Subcutaneous adipose tissue (tissue), 4 donors: ENCODE results near the gene ACSS3. TPM values are rescaled to one million over a fixed set of nuclear protein-coding genes. Genes with fewer than 3 reads are reported as not detected.

Experiments
- total RNA-seq, 4 donors: library from RNA; depleted of rRNA; stranded (reverse); fragments of >200 nt; gene quantifications; one replicate each; pipeline ENCODE4 v1.1.0, GENCODE V29; 2016
- TF ChIP-seq, protein P1 (sequence below): fragments of 450-650 bp; IDR thresholded peaks from one replicate; pipeline ENCODE4 v1.5.1; 2016; ENCODE audit warnings: low read depth, mild to moderate bottlenecking, control low read depth, antibody characterized with exemption, moderate library complexity

Gene ACSS3
- total RNA-seq, 4 donors from 2014 or later, result 92.1 to 169 (median 134) TPM

DNA sequence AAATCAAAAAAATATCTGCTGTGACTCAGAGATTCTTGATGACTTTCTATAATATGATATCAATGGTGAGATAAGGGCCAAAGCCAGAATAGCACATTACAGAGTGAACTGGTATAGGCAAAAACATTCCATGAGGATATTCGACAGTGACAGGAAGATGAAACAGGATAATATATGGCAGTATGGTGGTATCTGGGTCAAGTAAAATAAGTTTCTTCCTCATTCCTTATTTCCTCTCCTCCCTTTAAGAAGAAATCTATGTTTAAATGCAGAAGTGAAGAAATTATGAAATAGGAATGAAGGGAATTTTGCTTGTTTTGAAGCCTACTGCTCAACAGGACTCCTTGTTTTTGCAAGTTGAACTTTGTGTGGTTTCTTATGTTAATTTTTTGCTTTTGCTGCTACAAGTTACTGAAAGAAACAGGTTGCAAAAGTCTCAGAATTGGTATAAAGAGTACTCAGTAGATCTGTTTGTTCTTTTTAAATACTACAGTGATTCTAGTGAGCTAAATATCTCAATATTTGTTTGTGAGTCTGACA is 7.0 kb downstream of the ACSS3 start:
- TF ChIP-seq, protein P1, sequence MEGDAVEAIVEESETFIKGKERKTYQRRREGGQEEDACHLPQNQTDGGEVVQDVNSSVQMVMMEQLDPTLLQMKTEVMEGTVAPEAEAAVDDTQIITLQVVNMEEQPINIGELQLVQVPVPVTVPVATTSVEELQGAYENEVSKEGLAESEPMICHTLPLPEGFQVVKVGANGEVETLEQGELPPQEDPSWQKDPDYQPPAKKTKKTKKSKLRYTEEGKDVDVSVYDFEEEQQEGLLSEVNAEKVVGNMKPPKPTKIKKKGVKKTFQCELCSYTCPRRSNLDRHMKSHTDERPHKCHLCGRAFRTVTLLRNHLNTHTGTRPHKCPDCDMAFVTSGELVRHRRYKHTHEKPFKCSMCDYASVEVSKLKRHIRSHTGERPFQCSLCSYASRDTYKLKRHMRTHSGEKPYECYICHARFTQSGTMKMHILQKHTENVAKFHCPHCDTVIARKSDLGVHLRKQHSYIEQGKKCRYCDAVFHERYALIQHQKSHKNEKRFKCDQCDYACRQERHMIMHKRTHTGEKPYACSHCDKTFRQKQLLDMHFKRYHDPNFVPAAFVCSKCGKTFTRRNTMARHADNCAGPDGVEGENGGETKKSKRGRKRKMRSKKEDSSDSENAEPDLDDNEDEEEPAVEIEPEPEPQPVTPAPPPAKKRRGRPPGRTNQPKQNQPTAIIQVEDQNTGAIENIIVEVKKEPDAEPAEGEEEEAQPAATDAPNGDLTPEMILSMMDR, result no peak

DNA sequence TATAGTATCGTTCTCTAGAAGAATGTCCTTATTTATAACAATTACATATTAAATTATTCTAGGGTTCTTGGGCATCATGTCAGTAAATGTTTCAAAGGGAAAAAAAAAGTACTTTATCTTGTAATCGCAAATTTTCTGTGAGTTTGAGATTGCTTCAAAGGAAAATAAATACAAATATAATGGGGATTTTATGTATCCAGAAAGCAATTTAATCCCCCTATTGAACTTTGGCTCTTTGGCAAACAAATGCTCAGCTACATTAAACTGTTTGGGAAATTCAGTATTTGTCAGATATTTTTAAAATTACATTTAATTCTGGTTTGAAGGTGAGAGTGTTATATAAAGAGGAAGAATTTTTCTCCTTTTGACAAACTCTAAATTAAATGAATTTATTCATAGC is 8.0 kb downstream of the ACSS3 start:
- TF ChIP-seq, protein P1, result no peak

DNA sequence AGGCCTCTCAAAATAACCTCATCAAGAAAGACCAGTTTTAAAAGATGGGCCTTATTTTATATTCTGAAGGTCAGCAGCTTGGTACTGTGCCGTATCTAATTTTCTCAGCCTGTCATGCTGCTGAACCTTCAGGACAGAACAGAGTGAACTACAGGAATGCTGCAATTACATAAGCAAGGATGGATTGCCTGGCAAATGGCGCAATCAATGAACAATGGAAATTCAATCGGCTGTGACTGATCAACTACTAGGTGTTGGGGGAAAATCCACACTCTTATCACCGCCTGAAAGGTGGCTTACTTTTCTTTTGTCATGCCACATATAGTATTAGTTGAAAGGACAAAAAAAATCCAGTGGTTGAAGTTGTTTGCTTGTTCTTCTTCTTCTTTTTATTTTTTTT is 8.5 kb downstream of the ACSS3 start:
- TF ChIP-seq, protein P1, result no peak

DNA sequence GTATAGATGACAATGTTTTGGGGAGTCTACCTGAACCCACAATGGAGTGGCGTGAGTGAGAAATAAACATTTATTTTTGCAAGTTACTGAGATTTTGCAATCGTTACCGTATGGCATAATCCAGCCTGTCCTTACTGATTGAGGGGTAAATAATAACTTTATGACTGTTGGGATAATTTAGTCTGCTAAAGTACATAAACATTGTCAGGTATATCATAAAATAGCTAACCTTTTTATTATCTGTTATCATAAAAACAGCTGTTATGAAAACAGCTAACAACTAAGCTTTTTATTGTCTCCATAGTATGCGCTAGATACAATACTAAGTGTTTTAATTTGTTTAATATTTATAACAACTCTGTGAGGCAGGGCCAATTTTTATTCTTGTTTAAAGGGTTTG is 10.3 kb downstream of the ACSS3 start:
- TF ChIP-seq, protein P1, result no peak

DNA sequence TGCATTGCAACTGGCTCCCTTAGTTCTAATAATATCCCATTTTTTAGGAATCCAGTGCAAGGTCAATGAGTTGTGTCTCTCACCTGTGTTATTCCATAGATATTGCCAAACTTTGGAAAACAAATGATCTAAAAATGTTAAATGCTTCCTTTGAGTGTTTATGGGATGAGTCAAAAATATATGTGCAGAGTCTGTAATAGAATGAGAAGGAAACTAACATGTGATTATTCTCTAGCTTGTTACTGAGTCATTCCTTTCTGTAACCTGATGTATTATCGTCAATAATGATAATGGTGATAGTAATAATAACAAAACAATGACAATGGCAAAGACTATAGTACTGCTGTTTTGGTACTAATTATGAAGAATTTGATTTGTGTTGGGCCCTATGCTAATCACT is 11.5 kb downstream of the ACSS3 start:
- TF ChIP-seq, protein P1, result no peak

DNA sequence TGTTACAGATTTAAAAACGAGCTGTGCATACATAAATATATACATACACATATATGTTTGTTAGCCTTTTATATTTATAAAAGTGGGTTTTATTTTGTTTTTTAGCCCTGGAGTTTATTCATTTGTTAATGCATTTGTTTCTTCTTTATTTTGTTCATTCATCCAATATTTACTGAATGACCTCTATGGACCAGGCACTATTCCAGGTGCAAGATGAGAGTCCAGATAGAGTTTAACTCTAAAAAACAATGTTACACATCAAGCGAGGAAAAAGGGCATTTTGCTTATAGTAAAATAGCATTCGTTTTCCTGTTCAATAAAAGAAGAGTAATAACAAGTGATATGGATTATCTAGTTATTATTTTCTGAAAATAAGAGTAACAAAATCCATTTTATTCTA is 14.2 kb downstream of the ACSS3 start:
- TF ChIP-seq, protein P1, result no peak

DNA sequence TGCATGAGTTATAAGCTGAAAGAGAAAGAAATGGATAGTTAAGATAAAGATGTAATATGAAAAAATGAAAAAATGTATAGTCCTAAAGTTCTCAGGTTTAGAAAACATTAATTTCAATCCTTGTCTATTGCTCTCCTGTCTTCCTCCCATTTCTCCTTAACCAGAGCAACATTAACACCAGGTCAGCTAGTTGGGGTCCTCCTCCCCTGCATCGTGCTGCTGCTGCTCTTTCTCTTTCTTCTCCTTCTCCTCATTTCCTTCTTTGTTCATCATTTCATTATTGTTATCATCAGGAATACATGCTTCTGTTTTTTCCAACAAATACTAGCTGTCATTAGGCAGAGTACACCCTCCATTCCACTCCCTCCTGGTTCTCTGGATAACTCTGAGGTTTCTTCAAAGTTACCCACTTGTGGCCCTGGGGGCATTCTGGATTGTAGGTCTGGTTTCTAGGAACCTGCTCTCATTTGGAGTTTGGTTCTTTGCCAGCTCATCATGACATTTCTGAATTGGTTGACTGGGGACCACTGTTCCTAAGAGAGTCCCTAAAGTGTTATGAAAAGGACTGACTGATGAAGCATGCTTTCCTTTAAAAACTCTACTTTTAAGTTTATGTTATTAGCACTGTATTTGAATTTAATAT is 17.0 kb downstream of the ACSS3 start:
- TF ChIP-seq, protein P1, result no peak
